Activated CD8-positive, alpha-beta T cell treated with anti-CD3 and anti-CD28 coated beads for 36 hours (primary cell): ENCODE data around the gene BOD1. TPM values are rescaled to one million over a fixed set of nuclear protein-coding genes. Genes with fewer than 3 reads are reported as not detected.

Experiments used
- ATAC-seq: fragments of 200-7000 bp; cut with Tn5 transposase; one replicate; pipeline ENCODE4 v1.10.0; 2021; ENCODE audit warnings: mild to moderate bottlenecking, moderate library complexity
- CTCF ChIA-PET: fragments of 350-600 bp; sonication (Branson Sonifier 250); formaldehyde crosslinking; loops from one replicate; lab custom pipeline; 2021; ENCODE audit warnings: antibody characterized with exemption; lab: Charles Lee
- POLR2A ChIA-PET: fragments of 350-600 bp; sonication (Branson Sonifier 250); formaldehyde crosslinking; loops from one replicate; lab custom pipeline; 2021; ENCODE audit warnings: antibody characterized with exemption; lab: Charles Lee
- DNase-seq: peaks from one replicate; pipeline ENCODE4 v3.0.0-alpha.2; 2020
- H3K27ac Mint-ChIP-seq: one replicate; pipeline ENCODE4 v1.8.0; 2021; ENCODE audit warnings: mild to moderate bottlenecking, mixed read lengths
- H3K27me3 Mint-ChIP-seq: one replicate; pipeline ENCODE4 v1.8.0; 2021; ENCODE audit warnings: mixed read lengths
- H3K36me3 Mint-ChIP-seq: one replicate; pipeline ENCODE4 v1.8.0; 2021; ENCODE audit warnings: low read depth, mixed read lengths
- H3K4me1 Mint-ChIP-seq: one replicate; pipeline ENCODE4 v1.8.0; 2021; ENCODE audit warnings: low read depth, mixed read lengths
- H3K4me3 Mint-ChIP-seq: one replicate; pipeline ENCODE4 v1.8.0; 2021; ENCODE audit warnings: mild to moderate bottlenecking, moderate library complexity, mixed read lengths
- H3K9me3 Mint-ChIP-seq: one replicate; pipeline ENCODE4 v1.8.0; 2021; ENCODE audit warnings: mixed read lengths
- intact Hi-C: fragments of 100-400 bp; cut with micrococcal nuclease; formaldehyde crosslinking; loops from one replicate; pipeline ENCODE4 v1.10.0; 2022
- total RNA-seq, 2 experiments: library from RNA; stranded (reverse); gene quantifications; one replicate each; pipeline ENCODE4 v1.2.3, GENCODE V29; 2021
- TF ChIP-seq, protein P1 (sequence below): fragments of 200-600 bp; IDR thresholded peaks from one replicate; pipeline ENCODE4 v1.8.0; 2022; ENCODE audit warnings: antibody characterized with exemption, mild to moderate bottlenecking

The BOD1 gene
- total RNA-seq, 2 experiments from 2014 or later = 28.1 to 28.7 TPM

DNA sequence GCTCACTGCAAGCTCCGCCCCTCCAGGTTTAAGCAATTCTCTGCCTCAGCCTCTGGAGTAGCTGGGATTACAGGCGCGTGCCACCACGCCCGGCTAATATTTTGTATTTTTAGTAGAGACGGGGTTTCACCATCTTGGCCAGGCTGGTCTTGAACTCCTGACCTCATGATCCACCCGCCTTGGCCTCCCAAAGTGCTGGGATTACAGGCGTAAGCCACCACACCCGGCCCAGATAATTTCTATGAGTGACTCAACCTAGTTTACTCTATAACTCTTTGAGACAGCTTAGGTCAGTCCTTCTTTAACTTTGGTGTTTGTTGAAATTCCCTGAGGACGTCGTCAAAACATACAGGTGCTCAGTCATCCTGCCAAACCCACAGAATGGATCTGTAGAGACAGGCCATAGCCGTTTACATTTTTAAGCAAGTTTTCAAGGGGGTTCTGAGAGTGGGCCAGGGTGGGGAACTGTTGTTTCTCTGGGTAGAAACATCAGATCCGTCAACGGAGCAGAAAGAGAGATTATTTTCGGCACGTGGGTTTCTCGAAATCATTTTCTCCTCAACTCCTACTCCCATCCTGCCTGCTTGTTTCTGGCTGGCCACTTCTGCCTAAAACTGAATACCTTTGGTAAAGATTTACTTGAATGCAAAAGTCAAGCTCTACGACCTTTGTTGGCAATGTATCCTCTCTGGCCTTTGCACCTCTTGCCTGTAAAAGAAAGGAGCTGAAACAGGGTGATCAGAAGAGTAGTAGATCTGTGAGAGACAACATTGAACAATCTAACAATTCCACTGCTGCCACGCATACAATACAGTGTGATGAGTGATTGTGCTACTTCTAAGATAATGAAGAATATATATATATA lies 6.0 kb upstream of the BOD1 start:
- ChIA-PET CTCF (interaction anchor here (1.8 kb wide), 1 partner anchor 50 kb away, joined by 4 read pairs; no protein-coding TSS in a partner anchor), POLR2A (no interaction called here)
- no peaks in the 10 kb centered on the region for H3K9me3 Mint-ChIP-seq
- H3K4me1 Mint-ChIP-seq = peaks cover 5% of the 10 kb centered on the region
- TF ChIP-seq, protein P1, sequence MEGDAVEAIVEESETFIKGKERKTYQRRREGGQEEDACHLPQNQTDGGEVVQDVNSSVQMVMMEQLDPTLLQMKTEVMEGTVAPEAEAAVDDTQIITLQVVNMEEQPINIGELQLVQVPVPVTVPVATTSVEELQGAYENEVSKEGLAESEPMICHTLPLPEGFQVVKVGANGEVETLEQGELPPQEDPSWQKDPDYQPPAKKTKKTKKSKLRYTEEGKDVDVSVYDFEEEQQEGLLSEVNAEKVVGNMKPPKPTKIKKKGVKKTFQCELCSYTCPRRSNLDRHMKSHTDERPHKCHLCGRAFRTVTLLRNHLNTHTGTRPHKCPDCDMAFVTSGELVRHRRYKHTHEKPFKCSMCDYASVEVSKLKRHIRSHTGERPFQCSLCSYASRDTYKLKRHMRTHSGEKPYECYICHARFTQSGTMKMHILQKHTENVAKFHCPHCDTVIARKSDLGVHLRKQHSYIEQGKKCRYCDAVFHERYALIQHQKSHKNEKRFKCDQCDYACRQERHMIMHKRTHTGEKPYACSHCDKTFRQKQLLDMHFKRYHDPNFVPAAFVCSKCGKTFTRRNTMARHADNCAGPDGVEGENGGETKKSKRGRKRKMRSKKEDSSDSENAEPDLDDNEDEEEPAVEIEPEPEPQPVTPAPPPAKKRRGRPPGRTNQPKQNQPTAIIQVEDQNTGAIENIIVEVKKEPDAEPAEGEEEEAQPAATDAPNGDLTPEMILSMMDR = no peak
- DNase-seq (no peak), ATAC-seq (no peak)
- no peak overlapping the region for H3K27ac Mint-ChIP-seq
- H3K4me3 Mint-ChIP-seq = no peak overlapping the region
- H3K36me3 Mint-ChIP-seq = no peaks in the 10 kb centered on the region
- H3K27me3 Mint-ChIP-seq = no peaks in the 10 kb centered on the region
- intact Hi-C loops = no loop called here

DNA sequence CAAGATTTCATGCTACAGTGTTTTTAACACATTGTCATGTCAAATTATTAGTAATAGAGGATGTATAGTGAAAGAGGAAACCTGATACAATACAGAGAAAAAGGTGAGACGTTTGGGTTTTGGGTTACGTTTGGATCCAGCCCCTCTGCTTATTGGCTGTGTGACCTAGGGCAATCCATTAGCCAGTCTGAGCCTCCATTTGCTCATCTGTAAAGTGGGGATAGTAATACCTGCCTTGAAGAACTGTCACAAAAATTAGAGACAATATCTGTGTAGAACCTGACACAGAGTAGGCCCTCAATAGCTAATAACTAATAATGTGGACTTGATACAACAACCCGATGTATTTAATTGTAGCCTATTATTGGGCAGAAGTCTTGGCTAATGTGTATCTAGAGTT lies 4.3 kb upstream of the BOD1 start:
- ATAC-seq (no peak), DNase-seq (no peak)
- Mint-ChIP-seq H3K27ac (no peak overlapping the region), H3K9me3 (no peaks in the 10 kb centered on the region), H3K27me3 (no peaks in the 10 kb centered on the region), H3K4me1 (peaks cover 12% of the 10 kb centered on the region), H3K4me3 (no peak overlapping the region), H3K36me3 (peaks cover 1% of the 10 kb centered on the region)
- POLR2A ChIA-PET = no interaction called here
- CTCF ChIA-PET = interaction anchor here (4.9 to 6.6 kb wide), 2 partner anchors 305 to 352 kb away, joined by 17 to 93 read pairs; no protein-coding TSS in a partner anchor
- TF ChIP-seq, protein P1 = no peak
- intact Hi-C loops = no loop called here

DNA sequence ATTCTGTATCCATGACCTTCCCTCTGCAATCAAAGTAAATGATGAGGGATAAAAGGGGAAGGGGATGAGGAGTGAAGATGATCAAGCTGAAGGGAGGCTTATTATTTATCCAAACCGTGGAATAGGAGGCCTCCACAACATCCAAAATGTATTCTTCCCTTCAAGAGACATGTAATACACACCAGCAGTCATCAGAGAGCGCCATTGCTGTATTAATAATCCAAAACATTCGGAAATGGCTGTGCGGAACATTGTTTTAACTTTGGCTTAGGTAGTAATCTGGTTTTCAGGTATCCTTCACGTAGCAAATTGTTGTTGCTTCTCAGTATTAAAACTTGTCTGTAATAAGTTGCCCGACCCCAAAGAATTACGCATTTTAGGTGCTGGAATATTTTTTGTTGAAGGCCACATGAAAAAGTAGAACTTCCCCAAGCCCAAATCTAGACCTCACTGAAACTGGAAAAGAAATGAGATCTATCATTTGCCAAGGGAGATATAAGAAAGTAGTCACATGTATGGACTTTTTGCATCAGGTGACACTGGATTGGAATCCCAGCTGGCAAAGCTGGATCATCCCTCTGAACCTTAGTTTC lies 2.6 kb upstream of the BOD1 start:
- H3K27ac Mint-ChIP-seq = no peak overlapping the region
- H3K4me3 Mint-ChIP-seq = no peak overlapping the region
- ChIA-PET POLR2A (no interaction called here), CTCF (interaction anchor here (0.9 to 6.6 kb wide), 14 partner anchors 11 to 801 kb away, joined by 3 to 93 read pairs (median 5); no protein-coding TSS in a partner anchor)
- ATAC-seq (no peak), DNase-seq (peak; percentile 56)
- H3K27me3 Mint-ChIP-seq = no peaks in the 10 kb centered on the region
- H3K36me3 Mint-ChIP-seq = peaks cover 18% of the 10 kb centered on the region
- intact Hi-C loops = loop anchor here (1.0 to 2.0 kb wide), 3 partner anchors 306 to 694 kb away; no protein-coding TSS in a partner anchor
- H3K9me3 Mint-ChIP-seq = no peaks in the 10 kb centered on the region
- peaks cover 29% of the 10 kb centered on the region for H3K4me1 Mint-ChIP-seq
- TF ChIP-seq, protein P1 = peak; percentile 77

DNA sequence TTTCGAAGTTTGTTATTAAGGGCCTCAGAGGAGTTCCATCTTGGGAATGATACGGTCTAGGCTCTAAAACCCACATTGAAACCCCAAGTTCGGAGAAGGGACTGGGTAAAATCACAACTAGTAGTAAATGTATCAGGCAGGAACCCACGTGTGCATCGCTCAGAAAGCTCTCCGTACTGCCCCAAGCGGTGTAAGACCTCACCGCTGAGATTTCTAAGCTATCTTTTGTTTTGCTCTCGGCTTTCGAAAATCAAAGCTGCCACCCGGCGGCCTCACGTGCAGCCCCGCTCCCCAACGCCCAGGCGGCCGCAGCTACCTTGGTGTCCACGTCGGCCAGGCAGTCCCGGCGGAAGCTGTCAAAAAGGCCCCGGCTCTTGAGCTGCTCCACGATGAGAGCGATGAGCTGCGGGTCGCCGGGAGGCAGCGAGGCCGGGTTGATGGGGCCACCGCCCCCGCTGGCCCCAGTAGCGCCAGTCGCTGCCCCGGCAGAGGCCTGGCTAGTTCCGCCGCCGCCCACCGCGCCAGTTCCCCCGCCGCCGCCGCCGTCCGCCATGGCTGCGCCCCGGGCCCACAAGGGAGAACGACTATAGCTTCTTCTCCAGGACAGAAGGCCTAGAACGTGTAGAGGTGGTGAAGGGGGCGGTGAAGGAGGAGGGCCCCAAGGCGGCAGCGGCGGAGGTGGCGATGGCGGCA lies 420 bp downstream of the BOD1 start:
- Mint-ChIP-seq H3K27ac (peak overlapping the region; percentile 94), H3K4me3 (peak overlapping the region; percentile 95), H3K4me1 (peaks cover 56% of the 10 kb centered on the region), H3K36me3 (peaks cover 37% of the 10 kb centered on the region), H3K9me3 (no peaks in the 10 kb centered on the region), H3K27me3 (no peaks in the 10 kb centered on the region)
- intact Hi-C loops = loop anchor here (1.0 kb wide), 1 partner anchor 302 kb away; no protein-coding TSS in a partner anchor
- DNase-seq (peak; percentile 84), ATAC-seq (peak; percentile 60)
- ChIA-PET POLR2A (interaction anchor here (0.9 to 1.6 kb wide), 8 partner anchors 13 to 632 kb away, joined by 3 to 4 read pairs (median 3); partner anchors contain the start of genes ATP6V0E1 and STC2), CTCF (interaction anchor here (0.6 to 6.6 kb wide), 24 partner anchors 9 to 632 kb away, joined by 3 to 93 read pairs (median 3); partner anchors contain the start of genes ATP6V0E1 and CPEB4)
- TF ChIP-seq, protein P1 = peak; percentile 71
